Right atrium auricular region (tissue), 2 donors: ENCODE data around the gene PPP2R2B. TPM values are rescaled to one million over a fixed set of nuclear protein-coding genes. Genes with fewer than 3 reads are reported as not detected.

ENCODE experiments used
- DNase-seq: peaks from one replicate; pipeline ENCODE4 v3.0.0-alpha.2; 2019; ENCODE audit warnings: low spot score
- H3K27ac ChIP-seq, 2 donors: fragments of 200-600 bp; sonication (generic); 1 replicate in 1 of 2; 2 replicates in 1 of 2; pipeline ENCODE4 v1.5.1; 2016 to 2019
- H3K27me3 ChIP-seq, 2 donors: fragments of 200-600 bp; sonication (generic); one replicate each; pipeline versions ENCODE4 v1.5.1 to v1.6.0; 2017 to 2019
- H3K36me3 ChIP-seq: fragments of 200-600 bp; sonication (generic); one replicate; pipeline ENCODE4 v1.5.1; 2016
- H3K4me1 ChIP-seq, 2 donors: fragments of 200-600 bp; sonication (generic); one replicate each; pipeline versions ENCODE4 v1.5.1 to v1.6.0; 2017 to 2019
- H3K4me3 ChIP-seq, 2 donors: fragments of 200-600 bp; sonication (generic); 1 replicate in 1 of 2; 2 replicates in 1 of 2; pipeline ENCODE4 v1.5.1; 2017 to 2019; ENCODE audit warnings: mild to moderate bottlenecking in 1 of 2, moderate library complexity in 1 of 2
- H3K9me3 ChIP-seq, 2 donors: fragments of 200-600 bp; sonication (generic); one replicate each; pipeline ENCODE4 v1.5.1; 2019
- CTCF ChIP-seq, 2 donors: fragments of 200-600 bp; sonication (generic); IDR thresholded peaks; one replicate each; pipeline ENCODE4 v1.5.1; 2019; ENCODE audit warnings: antibody characterized with exemption in 2 of 2
- total RNA-seq, 2 donors: library from RNA; depleted of rRNA; stranded (reverse); fragments of >200 nt; gene quantifications; one replicate each; pipeline ENCODE4 v1.1.0, GENCODE V29; 2016

The PPP2R2B gene
- total RNA-seq, 2 donors from 2014 or later, result 1.6 to 12.4 TPM

GRCh38 chr5:146770546-146770945 lies 108.0 kb downstream of the PPP2R2B start:
- H3K9me3 ChIP-seq, result peaks cover 0 to 10% of the 10 kb centered on the region in 2 donors
- no peak for DNase-seq
- H3K27me3 ChIP-seq, result no peaks in the 10 kb centered on the region
- no peak overlapping the region for H3K4me3 ChIP-seq
- H3K4me1 ChIP-seq, result no peaks in the 10 kb centered on the region
- no peak overlapping the region for H3K27ac ChIP-seq
- no peak for TF ChIP-seq CTCF (IDR thresholded peaks at IDR 0.05)
- no peaks in the 10 kb centered on the region for H3K36me3 ChIP-seq

GRCh38 chr5:146767534-146767933 lies 111.0 kb downstream of the PPP2R2B start:
- Histone ChIP-seq H3K4me3 (no peak overlapping the region), H3K36me3 (no peaks in the 10 kb centered on the region), H3K27me3 (no peaks in the 10 kb centered on the region), H3K9me3 (no peaks in the 10 kb centered on the region), H3K27ac (no peak overlapping the region), H3K4me1 (no peaks in the 10 kb centered on the region)
- DNase-seq, result no peak
- TF ChIP-seq CTCF (IDR thresholded peaks at IDR 0.05), result no peak

- Histone ChIP-seq H3K27me3 (no peaks in the 10 kb centered on the region), H3K9me3 (no peaks in the 10 kb centered on the region), H3K4me1 (no peaks in the 10 kb centered on the region), H3K36me3 (no peaks in the 10 kb centered on the region), H3K27ac (no peak overlapping the region), H3K4me3 (no peak overlapping the region)
- no peak for TF ChIP-seq CTCF (IDR thresholded peaks at IDR 0.05)
- no peak for DNase-seq
Measured at GRCh38 chr5:146766013-146766412, 112.5 kb downstream of the PPP2R2B start.

- TF ChIP-seq CTCF (IDR thresholded peaks at IDR 0.05), result no peak
- no peaks in the 10 kb centered on the region for H3K9me3 ChIP-seq
- no peak overlapping the region for H3K27ac ChIP-seq
- no peaks in the 10 kb centered on the region for H3K27me3 ChIP-seq
- H3K4me3 ChIP-seq, result no peak overlapping the region
- no peaks in the 10 kb centered on the region for H3K36me3 ChIP-seq
- no peak for DNase-seq
- no peaks in the 10 kb centered on the region for H3K4me1 ChIP-seq
Measured at GRCh38 chr5:146765089-146765832, 113.3 kb downstream of the PPP2R2B start.

GRCh38 chr5:146762830-146763229 lies 115.7 kb downstream of the PPP2R2B start:
- no peaks in the 10 kb centered on the region for H3K27me3 ChIP-seq
- no peak for DNase-seq
- no peak for TF ChIP-seq CTCF (IDR thresholded peaks at IDR 0.05)

GRCh38 chr5:146761811-146762210 lies 116.7 kb downstream of the PPP2R2B start:
- H3K27me3 ChIP-seq, result no peaks in the 10 kb centered on the region
- DNase-seq, result no peak

More at GRCh38 chr5:146762830-146763229, 115.7 kb downstream of the PPP2R2B start:
- Histone ChIP-seq H3K27ac (no peak overlapping the region), H3K4me3 (no peak overlapping the region), H3K4me1 (no peaks in the 10 kb centered on the region), H3K9me3 (no peaks in the 10 kb centered on the region), H3K36me3 (no peaks in the 10 kb centered on the region)

More at GRCh38 chr5:146761811-146762210, 116.7 kb downstream of the PPP2R2B start:
- no peaks in the 10 kb centered on the region for H3K4me1 ChIP-seq
- TF ChIP-seq CTCF (IDR thresholded peaks at IDR 0.05), result no peak
- no peak overlapping the region for H3K4me3 ChIP-seq
- no peak overlapping the region for H3K27ac ChIP-seq
- H3K9me3 ChIP-seq, result no peaks in the 10 kb centered on the region
- H3K36me3 ChIP-seq, result no peaks in the 10 kb centered on the region
